Fibroblast of skin of abdomen (primary cell): ENCODE data around the gene SH3TC1.

Experiments used
- DNase-seq: peaks from one replicate; pipeline ENCODE4 v3.0.0-alpha.2; 2013

Gene SH3TC1

DNA sequence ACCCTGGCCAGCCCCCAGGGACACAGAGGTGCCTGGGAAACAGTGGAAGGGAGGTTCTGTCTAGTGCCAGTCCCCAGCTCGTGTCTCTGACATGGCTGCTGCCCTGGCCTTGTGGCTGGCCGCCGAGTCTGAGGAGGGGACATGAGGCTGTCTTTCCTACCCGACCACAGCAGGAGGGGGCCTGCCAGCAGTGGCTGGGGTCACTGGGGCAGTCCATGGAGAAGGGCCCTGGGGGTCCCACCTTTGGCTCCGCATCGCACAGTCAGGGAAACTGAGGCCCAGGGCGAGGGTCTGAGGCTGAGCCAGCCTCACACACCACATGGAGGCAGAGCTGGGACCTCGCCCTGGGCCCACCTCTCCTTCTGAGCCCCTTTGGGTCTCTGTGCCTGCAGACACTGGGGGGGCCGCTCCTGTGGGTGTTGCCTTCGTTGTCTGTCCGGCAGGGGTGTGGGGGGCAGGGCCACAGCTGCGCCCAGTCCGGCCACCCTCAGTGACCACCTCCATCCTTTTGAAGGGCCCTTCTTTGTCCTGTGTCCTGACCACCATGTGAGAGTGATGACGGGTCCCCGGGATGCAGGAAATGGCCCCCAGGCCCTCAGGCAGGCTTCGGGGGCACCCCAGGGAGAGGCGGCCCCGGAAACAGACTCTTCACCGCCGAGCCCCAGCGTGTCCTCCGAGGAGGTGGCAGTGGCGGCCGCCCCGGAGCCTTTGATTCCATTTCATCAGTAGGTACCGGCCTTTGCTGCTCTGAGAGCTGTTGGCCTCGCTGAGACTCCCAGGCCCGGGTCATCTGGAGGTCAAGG, 17.6 kb downstream of the SH3TC1 start:
- no peak for DNase-seq

- no peak for DNase-seq
Measured at GRCh38 chr4:8217246-8217511, 18.1 kb downstream of the SH3TC1 start.

DNA sequence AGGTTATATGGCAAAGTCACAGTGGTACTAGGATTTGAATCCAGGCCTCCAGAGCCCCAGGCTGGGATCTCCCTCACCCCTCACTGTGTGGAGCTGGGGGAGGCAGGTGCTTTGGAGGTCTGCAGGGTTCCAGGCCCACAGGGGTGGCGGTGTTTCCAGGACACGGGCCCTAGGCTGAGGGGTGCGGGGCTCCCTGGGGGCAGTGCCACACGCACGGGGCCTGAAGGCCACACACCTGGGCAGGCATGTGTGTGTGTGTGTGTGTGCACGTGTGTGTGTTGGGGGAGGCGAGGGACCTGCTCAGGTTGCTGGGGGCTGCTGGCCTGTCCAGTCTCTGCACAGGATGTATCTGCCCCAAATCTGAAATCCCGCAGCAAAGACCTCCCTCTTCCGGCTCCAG, 18.8 kb downstream of the SH3TC1 start:
- no peak for DNase-seq

DNA sequence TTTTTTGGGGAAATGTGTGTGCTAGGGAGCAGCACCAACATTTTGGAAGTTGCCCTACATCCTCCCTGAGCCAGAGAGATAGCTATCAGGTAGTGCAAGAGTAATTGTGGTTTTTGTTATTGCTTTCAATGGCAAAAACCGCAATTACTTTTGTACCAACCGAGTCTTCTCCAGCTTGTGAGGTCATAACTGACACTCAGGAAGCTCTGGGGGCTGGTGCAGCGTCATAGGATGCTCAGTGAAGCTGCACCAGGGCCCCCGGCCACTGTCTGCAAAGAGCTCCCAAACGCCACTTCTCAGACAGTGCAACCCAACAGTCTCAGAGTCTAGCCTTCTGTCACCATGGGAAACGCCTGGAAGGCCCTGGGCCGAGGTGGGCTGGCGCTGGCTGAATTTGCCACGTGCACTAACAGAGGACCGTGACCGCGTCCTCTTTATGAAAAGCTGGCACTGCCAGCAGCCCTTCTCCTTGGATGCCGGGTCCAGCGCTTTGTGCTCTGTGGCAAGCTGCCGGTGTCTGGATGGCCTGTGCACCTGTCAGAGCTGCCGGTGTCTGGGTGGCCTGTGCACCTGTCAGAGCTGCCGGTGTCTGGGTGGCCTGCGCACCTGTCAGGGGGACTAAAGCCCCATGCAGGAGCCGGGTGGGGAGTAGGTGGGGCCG, 19.4 kb downstream of the SH3TC1 start:
- DNase-seq = no peak

DNA sequence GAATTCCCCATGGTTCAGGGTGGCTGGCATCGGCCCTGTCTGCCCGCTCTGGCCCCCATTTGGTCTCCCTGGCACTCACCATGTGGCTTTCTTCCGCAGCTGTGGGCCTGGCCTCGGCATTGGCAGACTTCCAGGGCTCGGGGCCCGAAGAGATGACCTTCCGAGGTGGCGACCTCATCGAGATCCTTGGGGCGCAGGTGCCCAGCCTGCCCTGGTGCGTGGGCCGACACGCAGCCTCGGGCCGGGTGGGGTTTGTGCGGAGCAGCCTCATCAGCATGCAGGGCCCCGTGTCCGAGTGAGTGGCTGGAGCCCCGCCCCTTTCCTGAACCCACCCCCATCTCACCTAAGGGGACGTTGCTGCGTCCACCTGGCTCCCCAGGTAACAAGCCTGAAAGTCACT, 20.1 kb downstream of the SH3TC1 start:
- no peak for DNase-seq

GRCh38 chr4:8220661-8221450, 21.8 kb downstream of the SH3TC1 start:
- DNase-seq = no peak

GRCh38 chr4:8221476-8221875, 22.4 kb downstream of the SH3TC1 start:
- peak; percentile 24 for DNase-seq

DNA sequence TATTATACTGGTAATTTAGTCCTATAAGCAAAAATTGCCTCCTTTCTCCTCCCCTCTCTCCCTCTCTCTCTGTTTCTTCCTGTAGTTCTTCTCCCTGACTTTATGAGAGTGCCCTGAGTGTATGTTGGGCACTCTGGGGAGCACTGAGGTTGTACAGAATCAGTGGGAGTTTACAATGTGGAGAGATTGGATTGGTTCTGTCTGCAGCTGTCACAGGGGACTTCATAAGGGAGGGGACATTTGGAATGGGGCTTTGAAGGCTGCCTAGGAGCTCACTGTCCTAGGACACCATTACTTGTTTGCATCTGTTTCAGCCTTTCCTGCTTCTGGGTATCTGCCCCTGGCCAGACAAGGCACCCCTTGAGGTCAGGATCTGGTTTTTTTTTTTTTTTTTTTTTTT, 22.9 kb downstream of the SH3TC1 start:
- DNase-seq = no peak

DNA sequence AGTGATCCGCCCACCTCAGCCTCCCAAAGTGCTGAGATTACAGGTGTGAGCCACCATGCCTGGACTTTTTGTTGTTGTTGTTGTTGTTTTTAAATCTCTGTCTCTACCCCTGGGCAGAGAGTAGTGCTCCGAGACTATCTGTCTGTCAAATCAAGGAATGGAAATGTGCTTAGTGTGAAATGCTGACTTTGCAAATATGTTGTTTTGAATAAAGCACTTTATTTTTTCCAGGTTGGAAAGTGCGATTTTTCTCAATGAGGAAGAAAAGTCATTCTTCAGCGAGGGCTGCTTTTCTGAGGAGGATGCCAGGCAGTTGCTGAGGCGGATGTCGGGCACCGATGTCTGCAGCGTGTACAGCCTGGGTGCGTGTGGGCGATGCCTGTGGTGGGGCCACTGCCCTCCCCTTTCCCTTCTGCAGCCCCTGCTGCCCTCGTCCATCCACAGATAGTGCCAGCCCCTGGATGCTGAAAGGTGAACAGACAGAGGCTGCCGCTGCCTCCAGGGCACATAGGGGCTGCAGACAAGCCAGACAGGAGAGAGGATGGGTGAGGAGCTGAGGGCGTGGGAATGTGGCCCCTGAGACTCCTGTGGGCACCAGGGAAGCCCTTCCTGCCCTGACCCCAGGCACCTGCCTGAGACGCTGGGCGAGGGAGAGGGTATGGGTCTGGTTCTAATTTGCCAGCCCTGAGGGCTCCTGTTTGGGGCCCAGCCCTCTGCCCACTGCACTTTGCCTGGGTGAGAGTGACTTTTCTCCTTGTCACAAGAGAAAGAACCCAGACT, 23.7 kb downstream of the SH3TC1 start:
- no peak for DNase-seq

DNA sequence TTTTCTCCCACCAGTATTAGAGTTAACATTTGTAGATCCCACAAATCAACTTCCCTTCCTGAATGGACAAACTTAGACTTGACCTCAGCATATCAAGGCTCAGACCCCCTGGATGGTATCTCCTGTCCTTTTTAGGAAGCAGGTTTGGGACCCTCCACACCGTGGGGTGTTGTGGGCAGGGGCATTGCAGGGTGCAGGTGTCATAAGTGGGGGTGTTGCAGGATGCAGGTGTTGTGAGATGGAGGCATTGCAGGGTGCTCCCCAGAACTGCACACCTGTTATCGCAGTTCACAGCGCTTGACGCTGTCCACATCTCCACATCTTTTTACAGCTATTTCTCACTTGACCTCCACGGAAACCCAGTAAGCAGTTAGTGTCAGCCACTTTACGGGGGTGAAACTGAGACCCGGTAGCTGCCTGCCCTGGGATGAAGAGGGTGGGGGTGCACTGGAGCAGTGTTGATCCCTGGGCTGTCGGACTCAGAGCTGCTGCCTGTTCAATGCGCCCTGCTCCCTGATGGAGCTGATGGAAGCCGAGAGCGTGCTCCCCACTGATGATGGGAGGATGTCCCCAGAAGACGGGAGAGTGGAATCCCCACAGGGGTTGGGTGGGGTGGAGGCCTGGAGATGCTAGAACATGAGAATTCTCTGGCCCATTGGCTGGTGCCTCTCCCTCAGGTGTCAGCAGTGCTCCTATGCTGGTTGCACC, 25.3 kb downstream of the SH3TC1 start:
- DNase-seq = no peak

GRCh38 chr4:8224975-8225625, 26.0 kb downstream of the SH3TC1 start:
- no peak for DNase-seq

GRCh38 chr4:8225706-8226443, 26.8 kb downstream of the SH3TC1 start:
- no peak for DNase-seq

DNA sequence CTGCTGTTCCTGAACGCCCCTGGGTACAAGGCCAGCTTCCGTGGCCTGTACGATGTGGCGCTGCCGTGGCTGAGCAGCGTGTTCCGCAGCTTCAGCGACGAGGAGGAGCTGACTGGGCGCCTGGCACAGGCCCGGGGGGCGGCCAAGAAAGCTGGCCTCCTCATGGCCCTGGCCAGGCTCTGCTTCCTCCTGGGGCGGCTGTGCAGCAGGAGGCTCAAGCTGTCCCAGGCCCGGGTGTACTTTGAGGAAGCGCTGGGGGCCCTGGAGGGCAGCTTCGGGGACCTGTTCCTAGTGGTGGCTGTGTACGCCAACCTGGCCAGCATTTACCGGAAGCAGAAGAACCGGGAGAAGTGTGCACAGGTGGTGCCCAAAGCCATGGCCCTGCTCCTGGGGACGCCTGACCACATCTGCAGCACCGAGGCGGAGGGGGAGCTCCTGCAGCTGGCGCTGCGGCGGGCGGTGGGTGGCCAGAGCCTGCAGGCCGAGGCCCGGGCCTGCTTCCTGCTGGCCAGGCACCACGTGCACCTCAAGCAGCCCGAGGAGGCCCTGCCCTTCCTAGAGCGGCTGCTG, 28.2 kb downstream of the SH3TC1 start:
- DNase-seq = no peak

GRCh38 chr4:8227771-8228318, 28.8 kb downstream of the SH3TC1 start:
- DNase-seq = no peak

DNA sequence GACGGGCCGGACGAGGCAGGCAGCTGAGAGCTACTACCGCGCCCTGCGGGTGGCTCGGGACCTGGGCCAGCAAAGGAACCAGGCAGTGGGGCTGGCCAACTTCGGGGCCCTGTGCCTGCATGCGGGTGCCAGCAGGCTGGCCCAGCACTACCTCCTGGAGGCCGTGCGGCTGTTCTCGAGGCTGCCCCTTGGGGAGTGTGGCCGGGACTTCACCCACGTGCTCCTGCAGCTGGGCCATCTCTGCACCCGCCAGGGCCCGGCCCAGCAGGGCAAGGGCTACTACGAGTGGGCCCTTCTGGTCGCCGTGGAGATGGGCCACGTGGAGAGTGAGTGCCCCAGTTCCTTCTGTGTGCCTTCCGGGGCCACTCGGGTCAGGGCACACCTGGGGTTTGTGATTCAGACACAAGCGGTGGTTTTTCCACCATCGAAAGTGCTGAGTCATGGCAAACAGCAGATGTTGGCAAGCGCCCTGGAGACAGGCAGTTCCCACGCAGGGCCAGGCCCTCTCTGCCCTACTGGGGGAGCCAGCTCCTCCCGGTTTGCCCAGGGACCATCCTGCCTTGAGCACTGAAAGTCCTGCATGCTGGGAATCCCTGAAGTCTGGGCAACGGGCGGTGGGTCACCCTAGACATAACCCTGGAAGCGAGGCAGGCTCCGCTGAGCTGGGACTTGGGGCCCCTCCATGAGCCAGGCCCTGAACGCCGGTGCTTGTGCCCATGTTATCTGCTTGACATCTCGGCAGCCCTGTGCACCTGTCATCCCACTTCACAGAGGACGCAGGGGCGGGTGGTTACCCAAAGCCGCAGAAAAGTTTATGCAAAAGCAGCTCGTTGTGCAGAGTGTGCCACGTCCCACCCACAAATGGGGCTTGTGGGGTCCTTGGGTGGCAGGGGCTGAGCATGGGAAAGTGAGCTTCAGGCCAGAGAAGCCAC, 29.5 kb downstream of the SH3TC1 start:
- peak; percentile 72 for DNase-seq

DNA sequence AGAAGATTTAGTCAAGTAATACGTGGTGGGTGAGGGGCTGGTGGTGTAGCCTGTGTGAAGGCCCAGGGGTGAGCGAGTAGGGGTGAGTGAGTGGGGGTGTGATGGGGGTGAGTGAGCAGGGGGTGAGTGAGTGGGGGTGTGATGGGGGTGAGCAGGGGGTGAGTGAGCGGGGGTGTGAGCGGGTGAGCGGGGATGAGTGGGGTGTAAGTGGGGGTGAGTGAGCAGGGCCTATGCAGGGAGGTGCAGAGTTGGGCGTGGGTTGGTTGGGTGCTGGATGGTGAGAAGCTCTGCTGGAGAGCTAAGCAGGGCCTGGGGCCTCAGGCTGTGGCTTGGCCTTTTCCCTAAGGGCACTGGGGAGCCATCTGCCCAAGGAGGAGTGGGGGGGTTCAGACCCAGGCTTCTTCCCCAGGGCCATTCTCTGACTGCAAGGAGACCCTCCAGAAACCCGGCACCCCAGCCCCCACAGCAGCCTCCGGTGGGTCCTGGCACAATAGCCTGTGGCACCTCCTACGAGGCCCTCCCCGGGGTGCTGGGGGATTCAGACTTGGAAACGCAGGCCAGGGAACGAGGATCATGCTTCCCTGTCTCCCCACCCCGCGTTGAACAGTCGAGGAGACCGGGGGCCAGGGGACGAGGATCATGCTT, 30.4 kb downstream of the SH3TC1 start:
- DNase-seq = no peak

GRCh38 chr4:8230033-8230432, 30.9 kb downstream of the SH3TC1 start:
- DNase-seq = no peak

DNA sequence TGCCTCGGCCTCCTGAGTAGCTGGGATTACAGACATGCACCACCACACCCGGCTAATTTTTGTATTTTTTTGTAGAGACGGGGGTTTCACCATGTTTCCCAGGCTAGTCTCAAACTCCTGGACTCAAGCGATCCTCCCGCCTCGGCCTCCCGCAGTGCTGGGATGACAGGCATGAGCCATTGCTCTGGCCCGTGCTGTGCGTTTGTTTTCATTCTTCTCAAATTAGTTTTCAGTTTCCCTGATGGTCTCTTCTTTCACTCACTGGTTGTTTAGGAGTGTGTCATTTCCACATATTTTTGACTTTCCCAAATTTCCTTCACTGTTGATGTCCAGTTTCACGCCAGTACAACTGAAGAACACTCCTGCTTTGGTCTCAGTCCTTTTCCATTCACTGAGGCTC, 31.8 kb downstream of the SH3TC1 start:
- no peak for DNase-seq
